HT1080 (cell line): ENCODE measurements around the gene NLRP5. TPM values are rescaled to one million over a fixed set of nuclear protein-coding genes. Genes with fewer than 3 reads are reported as not detected.
"Not testable (repeated sequence)": the region's sequence is repeated elsewhere in the genome, so short reads cannot be mapped to it uniquely, and the experiment has no call there.

ENCODE experiments used
- DNase-seq: peaks from one replicate; pipeline ENCODE4 v3.0.0-alpha.2; 2015; ENCODE audit warnings: low read depth
- total RNA-seq: library from RNA; depleted of rRNA; stranded (reverse); fragments of >200 nt; shearing (Covaris generic); gene quantifications from 2 replicates; pipeline ENCODE4 v1.2.3, GENCODE V29; 2014

NLRP5 gene
- total RNA-seq, 1 experiment from 2014 or later = not detected

GRCh38 chr19:56098237-56098636 lies 111.7 kb downstream of the NLRP5 start:
- not testable (repeated sequence) for DNase-seq

- no peak for DNase-seq
Measured at GRCh38 chr19:56098731-56099568, 112.4 kb downstream of the NLRP5 start.

- no peak for DNase-seq
Measured at GRCh38 chr19:56099638-56100539, 113.3 kb downstream of the NLRP5 start.

GRCh38 chr19:56101095-56101494 lies 114.5 kb downstream of the NLRP5 start:
- no peak for DNase-seq

- no peak for DNase-seq
Measured at GRCh38 chr19:56101746-56102535, 115.4 kb downstream of the NLRP5 start.

GRCh38 chr19:56103027-56103614 lies 116.5 kb downstream of the NLRP5 start:
- DNase-seq = no peak

GRCh38 chr19:56104423-56104822 lies 117.8 kb downstream of the NLRP5 start:
- no peak for DNase-seq

- no peak for DNase-seq
Measured at GRCh38 chr19:56105090-56105701, 118.6 kb downstream of the NLRP5 start.

GRCh38 chr19:56105831-56106396 lies 119.3 kb downstream of the NLRP5 start:
- not testable (repeated sequence) for DNase-seq

- no peak for DNase-seq
Measured at GRCh38 chr19:56106397-56106849, 119.8 kb downstream of the NLRP5 start.

- no peak for DNase-seq
Measured at GRCh38 chr19:56106993-56107392, 120.4 kb downstream of the NLRP5 start.

GRCh38 chr19:56107626-56108351 lies 121.2 kb downstream of the NLRP5 start:
- no peak for DNase-seq

- DNase-seq = no peak
Measured at GRCh38 chr19:56108447-56109195, 122.0 kb downstream of the NLRP5 start.

GRCh38 chr19:56109226-56109625 lies 122.7 kb downstream of the NLRP5 start:
- no peak for DNase-seq

- DNase-seq = no peak
Measured at GRCh38 chr19:56110515-56111448, 124.2 kb downstream of the NLRP5 start.
